Hepatocyte (in vitro differentiated cells): ENCODE measurements around the gene SIGLEC5. TPM values are rescaled to one million over a fixed set of nuclear protein-coding genes. Genes with fewer than 3 reads are reported as not detected.
A peak's percentile ranks its signal among the peaks of the same experiment; 100 is the strongest.

Source experiments
- DNase-seq: peaks from one replicate; pipeline ENCODE4 v3.0.0-alpha.2; 2016; ENCODE audit warnings: low spot score
- H2AFZ ChIP-seq: fragments of 200-600 bp; sonication (generic); 2 replicates; pipeline ENCODE4 v1.6.0; 2016; ENCODE audit warnings: antibody characterized with exemption, mild to moderate bottlenecking
- H3K27ac ChIP-seq: fragments of 200-600 bp; sonication (generic); 2 replicates; pipeline ENCODE4 v1.5.1; 2016; ENCODE audit warnings: mild to moderate bottlenecking
- H3K27me3 ChIP-seq: fragments of 200-600 bp; sonication (generic); 2 replicates; pipeline ENCODE4 v1.6.1; 2016
- H3K36me3 ChIP-seq: fragments of 200-600 bp; sonication (generic); replicated peaks from 2 replicates; pipeline ENCODE4 v1.5.1; 2016; ENCODE audit warnings: low read depth; ENCODE audit not compliant: insufficient read depth
- H3K4me1 ChIP-seq: fragments of 200-600 bp; sonication (generic); 2 replicates; pipeline ENCODE4 v1.5.1; 2016; ENCODE audit warnings: mild to moderate bottlenecking, moderate library complexity; ENCODE audit not compliant: insufficient read depth
- H3K4me2 ChIP-seq: fragments of 200-600 bp; sonication (generic); 2 replicates; pipeline ENCODE4 v1.6.0; 2016
- H3K4me3 ChIP-seq: fragments of 200-600 bp; sonication (generic); 2 replicates; pipeline ENCODE4 v1.5.1; 2016; ENCODE audit warnings: mild to moderate bottlenecking
- H3K79me2 ChIP-seq: fragments of 200-600 bp; sonication (generic); 2 replicates; pipeline ENCODE4 v1.6.0; 2017; ENCODE audit warnings: mild to moderate bottlenecking
- H3K9me2 ChIP-seq: fragments of 200-600 bp; sonication (generic); replicated peaks from 2 replicates; pipeline ENCODE4 v1.6.0; 2017; ENCODE audit warnings: mild to moderate bottlenecking; ENCODE audit not compliant: insufficient read depth
- H3K9me3 ChIP-seq: fragments of 200-600 bp; sonication (generic); 2 replicates; pipeline ENCODE4 v1.5.1; 2016; ENCODE audit warnings: low read depth, mild to moderate bottlenecking
- H4K20me1 ChIP-seq: fragments of 200-600 bp; sonication (generic); 2 replicates; pipeline ENCODE4 v1.6.0; 2016; ENCODE audit warnings: mild to moderate bottlenecking; ENCODE audit not compliant: insufficient read depth, poor library complexity, severe bottlenecking
- CTCF ChIP-seq: fragments of 200-600 bp; sonication (generic); IDR thresholded peaks from 2 replicates; pipeline ENCODE4 v1.5.1; 2016; ENCODE audit warnings: antibody characterized with exemption, mild to moderate bottlenecking; ENCODE audit not compliant: poor library complexity
- EZH2 ChIP-seq: fragments of 200-600 bp; sonication (generic); IDR thresholded peaks from 2 replicates; pipeline ENCODE4 v1.6.1; 2016; ENCODE audit warnings: antibody characterized with exemption, mild to moderate bottlenecking, borderline replicate concordance
- EZH2phosphoT487 ChIP-seq: fragments of 200-600 bp; sonication (generic); IDR thresholded peaks from one replicate; pipeline ENCODE4 v1.6.1; 2018; ENCODE audit warnings: antibody characterized with exemption, mild to moderate bottlenecking, low read depth, moderate library complexity; ENCODE audit not compliant: unreplicated experiment, severe bottlenecking
- WGBS: methylation state at CpG from one replicate; pipeline ENCODE4 v1.1.6; 2016; ENCODE audit warnings: low lambda C conversion rate; ENCODE audit errors: missing lambda C conversion rate; 5-methylcytosine and 5-hydroxymethylcytosine counted together
- polyA plus RNA-seq: library from polyadenylated mRNA; unstranded; fragments of >200 nt; fragmentation: Nextera tagmentation; extraction: Ambion mirVana; gene quantifications from 2 replicates; pipeline ENCODE4 v1.2.1, GENCODE V29; 2016
- total RNA-seq: library from RNA; depleted of rRNA; stranded (reverse); fragments of >200 nt; gene quantifications from 2 replicates; pipeline ENCODE4 v1.2.3, GENCODE V29; 2014

The SIGLEC5 gene
- total and polyA plus RNA-seq, 2 experiments from 2014 or later, result not detected

GRCh38 chr19:51660975-51661600 is 30.9 kb upstream of the SIGLEC5 start:
- WGBS, result 11% methylated on average over 9 of the region's 10 CpGs
- TF ChIP-seq CTCF, result peak; percentile 73
- TF ChIP-seq EZH2, result no peak

GRCh38 chr19:51654783-51655182 is 24.6 kb upstream of the SIGLEC5 start:
- Histone ChIP-seq H3K4me1 (no peaks in the 10 kb centered on the region), H3K9me2 (no peaks in the 10 kb centered on the region), H4K20me1 (no peaks in the 10 kb centered on the region), H3K27ac (no peak overlapping the region), H3K79me2 (no peaks in the 10 kb centered on the region), H3K4me3 (no peak overlapping the region), H3K4me2 (no peak overlapping the region), H3K36me3 (no peaks in the 10 kb centered on the region), H3K9me3 (no peaks in the 10 kb centered on the region), H3K27me3 (no peaks in the 10 kb centered on the region), H2AFZ (no peak overlapping the region)
- TF ChIP-seq EZH2, result no peak
- no peak for TF ChIP-seq EZH2phosphoT487
- TF ChIP-seq CTCF, result no peak
- no peak for DNase-seq
- WGBS, result 77% methylated on average over 4 of the region's 4 CpGs

More at GRCh38 chr19:51660975-51661600, 30.9 kb upstream of the SIGLEC5 start:
- Histone ChIP-seq H3K4me3 (no peak overlapping the region), H3K9me3 (no peaks in the 10 kb centered on the region), H3K4me1 (no peaks in the 10 kb centered on the region), H3K4me2 (no peak overlapping the region), H3K9me2 (no peaks in the 10 kb centered on the region), H4K20me1 (no peaks in the 10 kb centered on the region), H3K36me3 (no peaks in the 10 kb centered on the region), H2AFZ (no peak overlapping the region), H3K79me2 (no peaks in the 10 kb centered on the region), H3K27me3 (peaks cover 8% of the 10 kb centered on the region), H3K27ac (no peak overlapping the region)
- peak; percentile 92 for DNase-seq

GRCh38 chr19:51653162-51653561 is 23.0 kb upstream of the SIGLEC5 start:
- Histone ChIP-seq H3K36me3 (no peaks in the 10 kb centered on the region), H3K79me2 (no peaks in the 10 kb centered on the region), H3K9me2 (no peaks in the 10 kb centered on the region), H3K4me2 (no peak overlapping the region), H3K4me1 (no peaks in the 10 kb centered on the region), H3K9me3 (no peaks in the 10 kb centered on the region), H2AFZ (no peak overlapping the region), H3K4me3 (no peak overlapping the region), H3K27me3 (no peaks in the 10 kb centered on the region), H4K20me1 (no peaks in the 10 kb centered on the region), H3K27ac (no peak overlapping the region)
- 29% methylated on average over 2 of the region's 2 CpGs for WGBS
- no peak for TF ChIP-seq EZH2phosphoT487
- TF ChIP-seq EZH2, result no peak
- TF ChIP-seq CTCF, result no peak
- DNase-seq, result no peak

GRCh38 chr19:51652266-51652665 is 22.1 kb upstream of the SIGLEC5 start:
- Histone ChIP-seq H3K27ac (no peak overlapping the region), H2AFZ (no peak overlapping the region), H3K9me2 (no peaks in the 10 kb centered on the region), H3K4me1 (no peaks in the 10 kb centered on the region), H3K27me3 (no peaks in the 10 kb centered on the region), H3K36me3 (no peaks in the 10 kb centered on the region), H3K4me3 (no peak overlapping the region), H3K79me2 (no peaks in the 10 kb centered on the region), H3K9me3 (no peaks in the 10 kb centered on the region), H4K20me1 (no peaks in the 10 kb centered on the region), H3K4me2 (no peak overlapping the region)
- DNase-seq, result no peak
- 58% methylated on average over 4 of the region's 4 CpGs for WGBS
- no peak for TF ChIP-seq CTCF
- no peak for TF ChIP-seq EZH2phosphoT487
- no peak for TF ChIP-seq EZH2
